Stimulated activated CD8-positive, alpha-beta memory T cell treated with anti-CD3 and anti-CD28 coated beads, Interleukin-12 subunit alpha, Interleukin-12 subunit beta, amount 100 ng/mL, for 4 hours (primary cell): ENCODE data around the gene ZCCHC12.

ENCODE experiments used
- DNase-seq: peaks from one replicate; pipeline ENCODE4 v3.0.0-alpha.2; 2020; ENCODE audit warnings: low read depth

Gene ZCCHC12

GRCh38 chrX:118867251-118867650 lies 43.6 kb downstream of the ZCCHC12 start:
- no peak for DNase-seq

GRCh38 chrX:118872102-118872566 lies 48.5 kb downstream of the ZCCHC12 start:
- DNase-seq: no peak
